ENCODE data around the gene ADGRG2.

ADGRG2 gene, protein sequence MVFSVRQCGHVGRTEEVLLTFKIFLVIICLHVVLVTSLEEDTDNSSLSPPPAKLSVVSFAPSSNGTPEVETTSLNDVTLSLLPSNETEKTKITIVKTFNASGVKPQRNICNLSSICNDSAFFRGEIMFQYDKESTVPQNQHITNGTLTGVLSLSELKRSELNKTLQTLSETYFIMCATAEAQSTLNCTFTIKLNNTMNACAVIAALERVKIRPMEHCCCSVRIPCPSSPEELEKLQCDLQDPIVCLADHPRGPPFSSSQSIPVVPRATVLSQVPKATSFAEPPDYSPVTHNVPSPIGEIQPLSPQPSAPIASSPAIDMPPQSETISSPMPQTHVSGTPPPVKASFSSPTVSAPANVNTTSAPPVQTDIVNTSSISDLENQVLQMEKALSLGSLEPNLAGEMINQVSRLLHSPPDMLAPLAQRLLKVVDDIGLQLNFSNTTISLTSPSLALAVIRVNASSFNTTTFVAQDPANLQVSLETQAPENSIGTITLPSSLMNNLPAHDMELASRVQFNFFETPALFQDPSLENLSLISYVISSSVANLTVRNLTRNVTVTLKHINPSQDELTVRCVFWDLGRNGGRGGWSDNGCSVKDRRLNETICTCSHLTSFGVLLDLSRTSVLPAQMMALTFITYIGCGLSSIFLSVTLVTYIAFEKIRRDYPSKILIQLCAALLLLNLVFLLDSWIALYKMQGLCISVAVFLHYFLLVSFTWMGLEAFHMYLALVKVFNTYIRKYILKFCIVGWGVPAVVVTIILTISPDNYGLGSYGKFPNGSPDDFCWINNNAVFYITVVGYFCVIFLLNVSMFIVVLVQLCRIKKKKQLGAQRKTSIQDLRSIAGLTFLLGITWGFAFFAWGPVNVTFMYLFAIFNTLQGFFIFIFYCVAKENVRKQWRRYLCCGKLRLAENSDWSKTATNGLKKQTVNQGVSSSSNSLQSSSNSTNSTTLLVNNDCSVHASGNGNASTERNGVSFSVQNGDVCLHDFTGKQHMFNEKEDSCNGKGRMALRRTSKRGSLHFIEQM

GRCh38 chrX:19121898-19122640, at the start of gene ADGRG2:
TSS of gene ADGRG2 (minus strand) at chrX:19122468. CDS start at chrX:19068834, 53,634 bp downstream.
- no peaks in the 10 kb centered on the region for H3K9me3 Mint-ChIP-seq
- H3K27me3 Mint-ChIP-seq, result peaks cover 39% of the 10 kb centered on the region
- H3K4me1 Mint-ChIP-seq (ENCODE audit: low read depth), result no peaks in the 10 kb centered on the region
- no peak within 1 kb of the TSS for H3K27ac Mint-ChIP-seq
- H3K36me3 Mint-ChIP-seq (ENCODE audit: low read depth), result no peaks in the 10 kb centered on the region
- no peak within 1 kb of the TSS for H3K4me3 Mint-ChIP-seq

- H3K4me3 Mint-ChIP-seq, result no peak overlapping the region
- H3K4me1 Mint-ChIP-seq (ENCODE audit: low read depth), result no peaks in the 10 kb centered on the region
- H3K27ac Mint-ChIP-seq, result no peak overlapping the region
- H3K9me3 Mint-ChIP-seq, result no peaks in the 10 kb centered on the region
- H3K27me3 Mint-ChIP-seq, result no peaks in the 10 kb centered on the region
- H3K36me3 Mint-ChIP-seq (ENCODE audit: low read depth), result no peaks in the 10 kb centered on the region
These were observed 46.3 kb upstream of the ADGRG2 start for GRCh38 chrX:19168609-19169008.

DNA sequence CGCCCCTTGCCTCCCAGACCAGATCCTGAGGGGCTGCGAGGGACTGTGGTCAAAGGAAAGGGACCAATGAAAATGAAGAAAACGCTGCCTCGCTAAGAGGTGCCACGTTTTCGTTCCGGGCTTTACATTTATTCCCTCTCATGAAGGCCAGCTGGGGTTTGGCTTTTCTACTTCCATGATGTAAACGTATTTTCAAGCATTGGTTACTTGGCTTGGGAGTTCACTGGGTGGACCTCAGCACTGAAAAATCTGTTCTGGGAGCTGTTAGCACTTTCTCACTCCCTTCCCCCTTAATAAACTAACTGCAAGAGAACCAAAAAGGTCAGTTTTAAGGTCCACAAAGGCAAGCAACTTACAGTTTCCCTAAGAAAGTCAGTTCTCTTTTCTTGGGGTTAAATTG, 40.6 kb upstream of the ADGRG2 start:
- Mint-ChIP-seq H3K36me3 (ENCODE audit: low read depth) (no peaks in the 10 kb centered on the region), H3K9me3 (no peaks in the 10 kb centered on the region), H3K4me3 (no peak overlapping the region), H3K27ac (no peak overlapping the region), H3K27me3 (no peaks in the 10 kb centered on the region), H3K4me1 (ENCODE audit: low read depth) (no peaks in the 10 kb centered on the region)

DNA sequence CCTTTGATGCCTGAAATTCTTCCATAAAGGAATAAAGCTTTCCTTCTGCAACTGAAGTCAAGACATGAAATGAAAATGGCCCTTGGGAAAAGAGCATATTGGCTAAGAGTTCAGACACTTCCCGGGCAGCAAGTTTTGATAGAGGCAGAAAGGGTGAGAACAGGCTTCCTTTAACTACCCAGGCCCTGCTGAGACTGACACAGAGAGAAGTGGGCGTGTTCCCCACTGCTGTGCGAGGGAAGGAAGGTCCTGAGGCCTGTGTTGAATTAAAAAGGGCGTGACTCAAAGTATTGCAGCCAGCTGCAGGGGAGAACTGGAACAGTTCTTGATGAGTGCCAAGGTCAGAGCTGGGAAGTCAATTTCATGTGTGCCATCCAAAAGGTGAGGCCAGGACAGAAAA, 33.9 kb upstream of the ADGRG2 start:
- H3K4me3 Mint-ChIP-seq, result no peak overlapping the region
- peaks cover 4% of the 10 kb centered on the region for H3K27me3 Mint-ChIP-seq
- no peak overlapping the region for H3K27ac Mint-ChIP-seq
- H3K9me3 Mint-ChIP-seq, result no peaks in the 10 kb centered on the region
- no peaks in the 10 kb centered on the region for H3K4me1 Mint-ChIP-seq (ENCODE audit: low read depth)
- no peaks in the 10 kb centered on the region for H3K36me3 Mint-ChIP-seq (ENCODE audit: low read depth)

DNA sequence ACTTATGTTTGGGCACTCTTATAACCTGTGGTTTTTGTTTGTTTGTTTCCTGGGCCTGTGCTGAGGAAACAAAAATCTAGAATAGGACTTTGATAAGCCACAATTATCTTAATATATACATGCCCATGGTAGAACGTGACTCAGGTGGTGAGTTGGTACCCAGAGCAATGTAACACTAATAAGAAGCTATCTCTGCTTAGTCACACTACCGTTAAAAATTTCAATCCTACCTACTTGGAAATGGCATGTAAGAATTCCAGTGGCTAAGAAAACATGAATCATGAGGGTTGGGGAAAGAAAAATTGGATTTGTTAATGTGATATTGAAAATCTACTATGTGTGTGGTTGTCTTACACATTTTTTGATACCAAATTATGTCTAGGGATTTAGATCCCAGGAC, 30.5 kb upstream of the ADGRG2 start:
- Mint-ChIP-seq H3K27me3 (peaks cover 5% of the 10 kb centered on the region), H3K9me3 (no peaks in the 10 kb centered on the region), H3K27ac (no peak overlapping the region), H3K4me3 (no peak overlapping the region), H3K4me1 (ENCODE audit: low read depth) (no peaks in the 10 kb centered on the region), H3K36me3 (ENCODE audit: low read depth) (no peaks in the 10 kb centered on the region)

DNA sequence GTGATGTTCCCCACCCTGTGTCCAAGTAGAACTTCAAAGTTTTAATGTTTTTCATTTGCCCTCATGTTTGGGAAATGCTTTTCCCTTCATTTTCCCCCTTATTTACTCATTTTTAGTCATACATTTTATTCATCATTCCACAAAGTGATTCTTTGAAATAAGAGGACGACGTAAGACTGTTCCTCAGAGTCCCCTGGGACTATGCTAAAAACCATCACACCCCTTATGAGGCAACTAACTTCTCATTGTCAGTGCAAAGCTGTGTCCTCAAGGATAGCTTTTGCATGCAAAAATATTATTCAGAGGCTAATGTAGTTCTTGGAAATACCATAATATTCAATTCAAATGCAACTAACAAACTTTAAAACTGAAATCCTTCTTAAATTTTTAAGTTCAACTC, 14.8 kb upstream of the ADGRG2 start:
- Mint-ChIP-seq H3K4me3 (no peak overlapping the region), H3K9me3 (no peaks in the 10 kb centered on the region), H3K36me3 (ENCODE audit: low read depth) (no peaks in the 10 kb centered on the region), H3K27me3 (peaks cover 11% of the 10 kb centered on the region), H3K27ac (no peak overlapping the region), H3K4me1 (ENCODE audit: low read depth) (no peaks in the 10 kb centered on the region)

DNA sequence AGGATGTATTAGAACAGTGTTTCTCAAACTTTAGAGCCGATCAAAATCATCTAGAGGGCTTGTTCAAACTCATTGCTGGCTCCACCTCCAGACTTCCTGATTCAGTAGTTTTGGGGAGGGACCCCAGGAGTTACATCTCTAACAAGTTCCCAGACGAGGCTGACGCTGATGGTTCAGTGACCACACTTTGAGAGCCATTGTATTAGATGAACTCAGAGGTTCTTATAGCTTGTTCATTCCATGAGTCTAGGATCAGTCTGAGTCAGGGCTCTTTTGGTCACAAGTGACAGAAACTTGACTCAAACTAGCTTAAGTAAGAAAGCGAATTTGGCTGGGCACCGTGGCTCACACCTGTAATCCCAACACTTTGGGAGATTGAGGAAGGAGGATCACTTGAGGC, 11.5 kb upstream of the ADGRG2 start:
- no peak overlapping the region for H3K27ac Mint-ChIP-seq
- H3K36me3 Mint-ChIP-seq (ENCODE audit: low read depth), result no peaks in the 10 kb centered on the region
- no peaks in the 10 kb centered on the region for H3K4me1 Mint-ChIP-seq (ENCODE audit: low read depth)
- peaks cover 13% of the 10 kb centered on the region for H3K27me3 Mint-ChIP-seq
- H3K9me3 Mint-ChIP-seq, result no peaks in the 10 kb centered on the region
- H3K4me3 Mint-ChIP-seq, result no peak overlapping the region

DNA sequence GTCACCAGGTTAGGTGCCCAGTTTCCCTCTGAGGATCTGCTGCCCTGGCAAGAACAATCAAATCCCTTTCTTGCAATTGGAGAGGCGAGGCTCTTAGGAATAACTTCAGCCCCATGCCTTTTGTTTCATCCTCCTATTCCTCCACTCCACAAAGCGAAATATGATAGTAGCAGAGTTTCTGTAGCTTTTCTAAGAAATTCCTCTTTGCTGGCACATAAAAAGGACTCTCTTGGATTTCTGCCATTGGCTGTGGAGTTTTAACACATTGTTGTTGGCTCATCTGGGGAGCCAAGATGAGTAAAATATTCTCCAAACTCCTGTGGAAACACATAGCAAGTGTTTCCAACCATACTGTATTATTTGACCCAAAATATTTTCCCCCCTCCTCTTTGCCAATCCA, 11.0 kb upstream of the ADGRG2 start:
- no peak overlapping the region for H3K27ac Mint-ChIP-seq
- no peaks in the 10 kb centered on the region for H3K9me3 Mint-ChIP-seq
- H3K27me3 Mint-ChIP-seq, result peaks cover 13% of the 10 kb centered on the region
- no peak overlapping the region for H3K4me3 Mint-ChIP-seq
- no peaks in the 10 kb centered on the region for H3K4me1 Mint-ChIP-seq (ENCODE audit: low read depth)
- no peaks in the 10 kb centered on the region for H3K36me3 Mint-ChIP-seq (ENCODE audit: low read depth)

- no peaks in the 10 kb centered on the region for H3K9me3 Mint-ChIP-seq
- no peak overlapping the region for H3K27ac Mint-ChIP-seq
- no peaks in the 10 kb centered on the region for H3K4me1 Mint-ChIP-seq (ENCODE audit: low read depth)
- no peak overlapping the region for H3K4me3 Mint-ChIP-seq
- no peaks in the 10 kb centered on the region for H3K36me3 Mint-ChIP-seq (ENCODE audit: low read depth)
- peaks cover 13% of the 10 kb centered on the region for H3K27me3 Mint-ChIP-seq
These were observed 8.4 kb upstream of the ADGRG2 start for GRCh38 chrX:19130628-19131027.

GRCh38 chrX:19129694-19130093, 7.4 kb upstream of the ADGRG2 start:
- H3K27ac Mint-ChIP-seq, result no peak overlapping the region
- H3K36me3 Mint-ChIP-seq (ENCODE audit: low read depth), result no peaks in the 10 kb centered on the region
- no peaks in the 10 kb centered on the region for H3K9me3 Mint-ChIP-seq
- H3K4me1 Mint-ChIP-seq (ENCODE audit: low read depth), result no peaks in the 10 kb centered on the region
- no peak overlapping the region for H3K4me3 Mint-ChIP-seq
- peaks cover 12% of the 10 kb centered on the region for H3K27me3 Mint-ChIP-seq

DNA sequence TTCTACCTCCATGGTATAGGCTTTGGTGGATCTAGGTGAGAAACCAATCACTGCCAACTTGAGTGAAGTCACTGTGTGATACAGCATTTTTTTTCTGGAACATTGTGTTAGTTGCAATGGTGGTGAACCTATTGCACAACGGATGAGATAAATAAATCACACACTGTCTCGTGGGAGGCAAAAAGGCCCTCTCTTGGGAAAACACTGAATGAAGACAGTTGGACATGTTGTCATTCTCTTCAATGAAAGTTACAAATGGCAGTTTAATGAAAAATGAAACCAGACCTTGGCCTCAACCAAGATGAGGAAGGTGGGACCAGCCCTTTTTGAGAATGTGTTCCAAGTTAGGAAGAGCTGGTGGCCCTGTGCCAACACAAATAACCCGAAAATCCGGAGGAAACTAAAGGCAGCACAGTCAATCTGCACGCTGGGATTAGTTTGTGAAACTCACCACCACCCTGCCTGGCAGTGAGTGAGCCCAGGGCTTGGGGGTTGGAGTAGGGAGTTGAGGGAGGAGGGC, 5.4 kb upstream of the ADGRG2 start:
- Mint-ChIP-seq H3K27me3 (peaks cover 25% of the 10 kb centered on the region), H3K4me1 (ENCODE audit: low read depth) (no peaks in the 10 kb centered on the region)

DNA sequence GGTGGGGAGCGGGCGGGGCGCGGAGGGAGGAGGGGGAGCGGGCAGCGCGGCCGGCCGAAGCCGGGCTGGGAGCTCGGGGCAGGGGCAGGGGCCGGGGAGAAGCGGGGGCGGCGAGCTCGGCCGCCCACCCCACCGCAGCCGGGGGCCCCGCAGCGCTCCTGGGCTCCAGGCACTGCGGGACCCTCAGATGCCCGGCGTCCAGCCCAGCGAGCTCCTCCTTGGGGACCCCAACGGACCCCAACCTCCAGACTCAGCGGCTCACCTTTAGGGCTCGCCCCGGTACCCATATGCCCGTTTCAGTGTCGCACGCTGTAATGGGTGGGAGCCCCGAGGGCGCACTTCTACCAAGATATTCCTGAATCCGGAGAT, 357 bp upstream of the ADGRG2 start:
- H3K4me3 Mint-ChIP-seq, result no peak overlapping the region
- no peaks in the 10 kb centered on the region for H3K9me3 Mint-ChIP-seq
- no peaks in the 10 kb centered on the region for H3K36me3 Mint-ChIP-seq (ENCODE audit: low read depth)
- H3K4me1 Mint-ChIP-seq (ENCODE audit: low read depth), result no peaks in the 10 kb centered on the region
- peaks cover 39% of the 10 kb centered on the region for H3K27me3 Mint-ChIP-seq
- H3K27ac Mint-ChIP-seq, result no peak overlapping the region

More for the DNA sequence above, 5.4 kb upstream of the ADGRG2 start:
- Mint-ChIP-seq H3K27ac (no peak overlapping the region), H3K9me3 (no peaks in the 10 kb centered on the region), H3K36me3 (ENCODE audit: low read depth) (no peaks in the 10 kb centered on the region), H3K4me3 (no peak overlapping the region)

GRCh38 chrX:19121466-19121865, 802 bp downstream of the ADGRG2 start:
- Mint-ChIP-seq H3K9me3 (no peaks in the 10 kb centered on the region), H3K4me1 (ENCODE audit: low read depth) (no peaks in the 10 kb centered on the region), H3K4me3 (no peak overlapping the region), H3K36me3 (ENCODE audit: low read depth) (no peaks in the 10 kb centered on the region), H3K27me3 (peaks cover 42% of the 10 kb centered on the region), H3K27ac (no peak overlapping the region)

GRCh38 chrX:19110642-19111041, 11.6 kb downstream of the ADGRG2 start:
- no peaks in the 10 kb centered on the region for H3K36me3 Mint-ChIP-seq (ENCODE audit: low read depth)
- H3K9me3 Mint-ChIP-seq, result no peaks in the 10 kb centered on the region
- H3K27me3 Mint-ChIP-seq, result peaks cover 23% of the 10 kb centered on the region
- H3K27ac Mint-ChIP-seq, result no peak overlapping the region
- H3K4me1 Mint-ChIP-seq (ENCODE audit: low read depth), result no peaks in the 10 kb centered on the region
- no peak overlapping the region for H3K4me3 Mint-ChIP-seq

Data from stimulated activated naive CD8-positive, alpha-beta T cell treated with anti-CD3 and anti-CD28 coated beads, Interleukin-15, Interleukin-2, amounts not matched to agents 100 ng/mL and 50 ng/mL, for 24 hours (primary cell).